Measurements from ENCODE around the gene BIRC3. TPM values are rescaled to one million over a fixed set of nuclear protein-coding genes. Genes with fewer than 3 reads are reported as not detected.
A peak's percentile ranks its signal among the peaks of the same experiment; 100 is the strongest.

BIRC3 gene
- total RNA-seq, 4 donors from 2014 or later: 2.2 to 57.8 (median 53.0) TPM

GRCh38 chr11:102307727-102308038 lies 9.6 kb upstream of the BIRC3 start:
- Histone ChIP-seq H3K4me3 (no peak overlapping the region), H3K4me1 (peaks cover 14 to 56% (median 23%) of the 10 kb centered on the region in 4 donors), H3K9me3 (peaks cover 0 to 3% of the 10 kb centered on the region in 2 donors), H3K36me3 (no peaks in the 10 kb centered on the region), H3K27ac (peak overlapping the region in 3 of 4 donors; percentile 56 to 82 (median 65)), H3K27me3 (no peaks in the 10 kb centered on the region)
- intact Hi-C loops (cut with DNase I; ENCODE audit: low total_unique reads) (no loop called here), in situ Hi-C loops (cut with MboI; ENCODE audit: low pct_ligation_motif_present in 1 of 4, low pct_unique_long_range_greater_than_20kb in 1 of 4, low sequenced_read_pairs in 3 of 4) (no loop called here)
- TF ChIP-seq EP300 (IDR thresholded peaks at IDR 0.05; ENCODE audit: low read depth) (no peak), POLR2AphosphoS5 (IDR thresholded peaks at IDR 0.05) (no peak), POLR2A (IDR thresholded peaks at IDR 0.05) (no peak), CTCF (IDR thresholded peaks at IDR 0.05) (no peak)
- DNase-seq: no peak

GRCh38 chr11:102309621-102310541 lies 7.4 kb upstream of the BIRC3 start:
- Histone ChIP-seq H3K36me3 (no peaks in the 10 kb centered on the region), H3K4me1 (peaks cover 18 to 61% (median 34%) of the 10 kb centered on the region in 4 donors), H3K4me3 (no peak overlapping the region), H3K27ac (no peak overlapping the region), H3K9me3 (no peaks in the 10 kb centered on the region), H3K27me3 (no peaks in the 10 kb centered on the region)
- no peak for TF ChIP-seq POLR2AphosphoS5 (IDR thresholded peaks at IDR 0.05)
- TF ChIP-seq POLR2A (IDR thresholded peaks at IDR 0.05): no peak
- TF ChIP-seq EP300 (IDR thresholded peaks at IDR 0.05; ENCODE audit: low read depth): no peak
- no peak for TF ChIP-seq CTCF (IDR thresholded peaks at IDR 0.05)
- intact Hi-C loops (cut with DNase I; ENCODE audit: low total_unique reads) (no loop called here), in situ Hi-C loops (cut with MboI; ENCODE audit: low pct_ligation_motif_present in 1 of 4, low pct_unique_long_range_greater_than_20kb in 1 of 4, low sequenced_read_pairs in 3 of 4) (no loop called here)
- no peak for DNase-seq
- 92 to 96% methylated on average over 22 to 25 of the region's 25 CpGs for WGBS, 2 donors (ENCODE audit: low coverage in 1 of 2)

DNA sequence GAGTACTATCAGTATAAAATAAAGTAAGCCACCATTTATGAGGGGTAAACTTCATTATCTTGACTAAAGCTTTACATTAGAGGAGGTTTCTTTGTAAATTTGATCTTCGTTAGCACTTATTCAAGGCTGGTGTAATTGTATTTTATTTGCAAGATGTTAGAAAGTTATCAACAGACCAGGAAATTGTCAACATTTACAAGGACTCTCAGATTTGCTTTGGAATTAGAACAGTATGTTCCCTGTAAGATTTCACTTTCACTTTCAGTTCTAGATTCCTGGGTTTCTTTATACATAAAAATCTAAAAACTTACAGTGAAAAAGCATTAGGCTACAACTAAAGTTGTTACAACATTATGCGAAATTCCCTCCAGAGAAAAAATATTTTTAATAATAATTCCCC lies 4.6 kb upstream of the BIRC3 start:
- WGBS, 2 donors (ENCODE audit: low coverage in 1 of 2): 42 to 47% methylated on average over 2 of the region's 2 CpGs

More for the DNA sequence above, 4.6 kb upstream of the BIRC3 start:
- H3K27ac ChIP-seq: peak overlapping the region; percentile 55 to 78 (median 69)
- H3K27me3 ChIP-seq: no peaks in the 10 kb centered on the region
- H3K36me3 ChIP-seq: no peaks in the 10 kb centered on the region
- H3K4me3 ChIP-seq: peak overlapping the region in 1 of 4 donors; percentile 8
- peaks cover 14 to 45% (median 30%) of the 10 kb centered on the region in 4 donors for H3K4me1 ChIP-seq
- H3K9me3 ChIP-seq: no peaks in the 10 kb centered on the region
- in situ Hi-C loops (cut with MboI; ENCODE audit: low pct_ligation_motif_present in 1 of 4, low pct_unique_long_range_greater_than_20kb in 1 of 4, low sequenced_read_pairs in 3 of 4): no loop called here
- TF ChIP-seq POLR2AphosphoS5 (IDR thresholded peaks at IDR 0.05): peak in 2 of 3 donors; percentile 66 to 68
- TF ChIP-seq POLR2A (IDR thresholded peaks at IDR 0.05): no peak
- no peak for TF ChIP-seq CTCF (IDR thresholded peaks at IDR 0.05)
- TF ChIP-seq EP300 (IDR thresholded peaks at IDR 0.05; ENCODE audit: low read depth): peak; percentile 45
- intact Hi-C loops (cut with DNase I; ENCODE audit: low total_unique reads): no loop called here
- no peak for DNase-seq

All from transverse colon (tissue), 4 donors.